ENCODE results near the gene GPR146. TPM values are rescaled to one million over a fixed set of nuclear protein-coding genes. Genes with fewer than 3 reads are reported as not detected.

Gene GPR146
- total and polyA plus RNA-seq, 2 experiments from 2014 or later, result 2.6 to 5.2 TPM

GRCh38 chr7:1049006-1049741 is 4.8 kb downstream of the GPR146 start:
- H3K27ac ChIP-seq, result no peak overlapping the region

GRCh38 chr7:1049801-1050200 is 5.5 kb downstream of the GPR146 start:
- Histone ChIP-seq H3K27ac (no peak overlapping the region), H3K4me2 (no peak overlapping the region), H3K36me3 (replicated peaks; ENCODE audit: insufficient read depth, low read depth) (no peaks in the 10 kb centered on the region), H3K4me1 (ENCODE audit: insufficient read depth) (peaks cover 28% of the 10 kb centered on the region), H3K4me3 (no peak overlapping the region), H4K20me1 (ENCODE audit: insufficient read depth, poor library complexity, severe bottlenecking) (no peaks in the 10 kb centered on the region), H3K9me3 (ENCODE audit: low read depth) (no peaks in the 10 kb centered on the region), H3K79me2 (peaks cover 14% of the 10 kb centered on the region), H3K9me2 (replicated peaks; ENCODE audit: insufficient read depth) (no peaks in the 10 kb centered on the region), H3K27me3 (no peaks in the 10 kb centered on the region), H2AFZ (no peak overlapping the region)
- TF ChIP-seq EZH2phosphoT487 (IDR thresholded peaks at IDR 0.05; ENCODE audit: low read depth, severe bottlenecking, unreplicated experiment) (no peak), EZH2 (IDR thresholded peaks at IDR 0.05; ENCODE audit: borderline replicate concordance) (no peak), CTCF (IDR thresholded peaks at IDR 0.05; ENCODE audit: poor library complexity) (no peak)
- WGBS (ENCODE audit: low lambda C conversion rate, missing lambda C conversion rate), result 93% methylated on average over 8 of the region's 8 CpGs
- DNase-seq (ENCODE audit: low spot score), result no peak

More at GRCh38 chr7:1049006-1049741, 4.8 kb downstream of the GPR146 start:
- 87% methylated on average over 22 of the region's 23 CpGs for WGBS (ENCODE audit: low lambda C conversion rate, missing lambda C conversion rate)
- DNase-seq (ENCODE audit: low spot score), result no peak
- no peaks in the 10 kb centered on the region for H4K20me1 ChIP-seq (ENCODE audit: insufficient read depth, poor library complexity, severe bottlenecking)
- no peaks in the 10 kb centered on the region for H3K27me3 ChIP-seq
- TF ChIP-seq EZH2 (IDR thresholded peaks at IDR 0.05; ENCODE audit: borderline replicate concordance), result no peak
- TF ChIP-seq CTCF (IDR thresholded peaks at IDR 0.05; ENCODE audit: poor library complexity), result no peak
- no peak for TF ChIP-seq EZH2phosphoT487 (IDR thresholded peaks at IDR 0.05; ENCODE audit: low read depth, severe bottlenecking, unreplicated experiment)
- no peak overlapping the region for H3K4me2 ChIP-seq
- no peaks in the 10 kb centered on the region for H3K9me3 ChIP-seq (ENCODE audit: low read depth)
- no peak overlapping the region for H2AFZ ChIP-seq
- H3K79me2 ChIP-seq, result peaks cover 14% of the 10 kb centered on the region
- no peaks in the 10 kb centered on the region for H3K9me2 ChIP-seq (replicated peaks; ENCODE audit: insufficient read depth)
- peaks cover 29% of the 10 kb centered on the region for H3K4me1 ChIP-seq (ENCODE audit: insufficient read depth)
- no peak overlapping the region for H3K4me3 ChIP-seq
- H3K36me3 ChIP-seq (replicated peaks; ENCODE audit: insufficient read depth, low read depth), result no peaks in the 10 kb centered on the region

GRCh38 chr7:1050254-1050906 is 6.0 kb downstream of the GPR146 start:
- H3K27ac ChIP-seq, result no peak overlapping the region
- 91% methylated on average over 30 of the region's 30 CpGs for WGBS (ENCODE audit: low lambda C conversion rate, missing lambda C conversion rate)

More at GRCh38 chr7:1050254-1050906, 6.0 kb downstream of the GPR146 start:
- H3K4me3 ChIP-seq, result no peak overlapping the region
- no peaks in the 10 kb centered on the region for H3K9me2 ChIP-seq (replicated peaks; ENCODE audit: insufficient read depth)
- H3K27me3 ChIP-seq, result no peaks in the 10 kb centered on the region
- H3K79me2 ChIP-seq, result peaks cover 14% of the 10 kb centered on the region
- TF ChIP-seq EZH2phosphoT487 (IDR thresholded peaks at IDR 0.05; ENCODE audit: low read depth, severe bottlenecking, unreplicated experiment) (no peak), EZH2 (IDR thresholded peaks at IDR 0.05; ENCODE audit: borderline replicate concordance) (no peak), CTCF (IDR thresholded peaks at IDR 0.05; ENCODE audit: poor library complexity) (no peak)
- DNase-seq (ENCODE audit: low spot score), result no peak
- H3K36me3 ChIP-seq (replicated peaks; ENCODE audit: insufficient read depth, low read depth), result no peaks in the 10 kb centered on the region
- no peak overlapping the region for H2AFZ ChIP-seq
- no peak overlapping the region for H3K4me2 ChIP-seq
- H3K4me1 ChIP-seq (ENCODE audit: insufficient read depth), result peaks cover 23% of the 10 kb centered on the region
- H3K9me3 ChIP-seq (ENCODE audit: low read depth), result no peaks in the 10 kb centered on the region
- H4K20me1 ChIP-seq (ENCODE audit: insufficient read depth, poor library complexity, severe bottlenecking), result no peaks in the 10 kb centered on the region
